Measurements from ENCODE around the gene KCNG2.

Gene KCNG2

GRCh38 chr18:79774111-79774510 lies 23.6 kb upstream of the KCNG2 start:
- H3K36me3 Mint-ChIP-seq, result no peaks in the 10 kb centered on the region
- H3K27me3 Mint-ChIP-seq, result peaks cover 16% of the 10 kb centered on the region
- no peaks in the 10 kb centered on the region for H3K4me1 Mint-ChIP-seq
- no peak overlapping the region for H3K27ac Mint-ChIP-seq
- CTCF ChIA-PET, result no interaction called here
- no peak overlapping the region for H3K4me3 Mint-ChIP-seq
- DNase-seq, result no peak
- peaks cover 5% of the 10 kb centered on the region for H3K9me3 Mint-ChIP-seq

- no peak for DNase-seq
Measured at GRCh38 chr18:79775441-79776221, 22.1 kb upstream of the KCNG2 start.

GRCh38 chr18:79776674-79777073 lies 21.1 kb upstream of the KCNG2 start:
- H3K4me3 Mint-ChIP-seq, result no peak overlapping the region
- H3K27me3 Mint-ChIP-seq, result peaks cover 9% of the 10 kb centered on the region
- H3K36me3 Mint-ChIP-seq, result no peaks in the 10 kb centered on the region
- H3K9me3 Mint-ChIP-seq, result peaks cover 2% of the 10 kb centered on the region
- CTCF ChIA-PET, result no interaction called here
- H3K4me1 Mint-ChIP-seq, result no peaks in the 10 kb centered on the region
- DNase-seq, result no peak
- H3K27ac Mint-ChIP-seq, result no peak overlapping the region

More at GRCh38 chr18:79775441-79776221, 22.1 kb upstream of the KCNG2 start:
- H3K9me3 Mint-ChIP-seq, result peaks cover 2% of the 10 kb centered on the region
- no peaks in the 10 kb centered on the region for H3K36me3 Mint-ChIP-seq
- CTCF ChIA-PET, result no interaction called here
- H3K4me3 Mint-ChIP-seq, result no peak overlapping the region
- H3K4me1 Mint-ChIP-seq, result no peaks in the 10 kb centered on the region
- peaks cover 9% of the 10 kb centered on the region for H3K27me3 Mint-ChIP-seq
- no peak overlapping the region for H3K27ac Mint-ChIP-seq

GRCh38 chr18:79778291-79778791 lies 19.4 kb upstream of the KCNG2 start:
- H3K27ac Mint-ChIP-seq, result no peak overlapping the region
- CTCF ChIA-PET, result no interaction called here
- H3K4me1 Mint-ChIP-seq, result no peaks in the 10 kb centered on the region
- H3K27me3 Mint-ChIP-seq, result peaks cover 5% of the 10 kb centered on the region
- H3K4me3 Mint-ChIP-seq, result no peak overlapping the region
- no peak for DNase-seq
- H3K9me3 Mint-ChIP-seq, result peaks cover 2% of the 10 kb centered on the region
- no peaks in the 10 kb centered on the region for H3K36me3 Mint-ChIP-seq

GRCh38 chr18:79779021-79779699 lies 18.6 kb upstream of the KCNG2 start:
- CTCF ChIA-PET, result no interaction called here
- Mint-ChIP-seq H3K27ac (no peak overlapping the region), H3K36me3 (no peaks in the 10 kb centered on the region), H3K4me3 (no peak overlapping the region), H3K9me3 (peaks cover 2% of the 10 kb centered on the region), H3K4me1 (no peaks in the 10 kb centered on the region), H3K27me3 (peaks cover 8% of the 10 kb centered on the region)
- no peak for DNase-seq

- Mint-ChIP-seq H3K9me3 (peaks cover 2% of the 10 kb centered on the region), H3K4me1 (no peaks in the 10 kb centered on the region), H3K27ac (no peak overlapping the region), H3K27me3 (peaks cover 14% of the 10 kb centered on the region), H3K4me3 (no peak overlapping the region), H3K36me3 (no peaks in the 10 kb centered on the region)
- CTCF ChIA-PET, result no interaction called here
- no peak for DNase-seq
Measured at GRCh38 chr18:79779700-79780190, 18.0 kb upstream of the KCNG2 start.

- Mint-ChIP-seq H3K4me1 (no peaks in the 10 kb centered on the region), H3K27ac (no peak overlapping the region), H3K9me3 (peaks cover 2% of the 10 kb centered on the region), H3K27me3 (peaks cover 22% of the 10 kb centered on the region), H3K4me3 (no peak overlapping the region), H3K36me3 (no peaks in the 10 kb centered on the region)
- CTCF ChIA-PET, result no interaction called here
- no peak for DNase-seq
Measured at GRCh38 chr18:79780547-79780946, 17.2 kb upstream of the KCNG2 start.

GRCh38 chr18:79781331-79781941 lies 16.3 kb upstream of the KCNG2 start:
- H3K36me3 Mint-ChIP-seq, result no peaks in the 10 kb centered on the region
- H3K4me1 Mint-ChIP-seq, result no peaks in the 10 kb centered on the region
- CTCF ChIA-PET, result no interaction called here
- H3K9me3 Mint-ChIP-seq, result no peaks in the 10 kb centered on the region
- no peak overlapping the region for H3K27ac Mint-ChIP-seq
- DNase-seq, result no peak
- H3K27me3 Mint-ChIP-seq, result peaks cover 30% of the 10 kb centered on the region
- H3K4me3 Mint-ChIP-seq, result no peak overlapping the region

GRCh38 chr18:79782566-79783308 lies 15.0 kb upstream of the KCNG2 start:
- no peak for DNase-seq
- Mint-ChIP-seq H3K36me3 (no peaks in the 10 kb centered on the region), H3K27me3 (peaks cover 39% of the 10 kb centered on the region), H3K27ac (no peak overlapping the region), H3K9me3 (no peaks in the 10 kb centered on the region), H3K4me1 (no peaks in the 10 kb centered on the region), H3K4me3 (no peak overlapping the region)
- CTCF ChIA-PET, result interaction anchor here (0.6 kb wide), 1 partner anchor 79 kb away, joined by 4 read pairs; no protein-coding TSS in a partner anchor

GRCh38 chr18:79784071-79784913 lies 13.4 kb upstream of the KCNG2 start:
- H3K27ac Mint-ChIP-seq, result no peak overlapping the region
- H3K4me1 Mint-ChIP-seq, result no peaks in the 10 kb centered on the region
- CTCF ChIA-PET, result no interaction called here
- no peaks in the 10 kb centered on the region for H3K36me3 Mint-ChIP-seq
- peaks cover 4% of the 10 kb centered on the region for H3K9me3 Mint-ChIP-seq
- no peak for DNase-seq
- no peak overlapping the region for H3K4me3 Mint-ChIP-seq
- peaks cover 50% of the 10 kb centered on the region for H3K27me3 Mint-ChIP-seq

- H3K27me3 Mint-ChIP-seq, result peaks cover 59% of the 10 kb centered on the region
- no peaks in the 10 kb centered on the region for H3K36me3 Mint-ChIP-seq
- no peak overlapping the region for H3K27ac Mint-ChIP-seq
- peaks cover 4% of the 10 kb centered on the region for H3K9me3 Mint-ChIP-seq
- H3K4me3 Mint-ChIP-seq, result no peak overlapping the region
- no peaks in the 10 kb centered on the region for H3K4me1 Mint-ChIP-seq
- DNase-seq, result no peak
- CTCF ChIA-PET, result interaction anchor here (0.5 kb wide), 1 partner anchor 409 kb away, joined by 4 read pairs; no protein-coding TSS in a partner anchor
Measured at GRCh38 chr18:79784965-79785770, 12.6 kb upstream of the KCNG2 start.

GRCh38 chr18:79785831-79786230 lies 11.9 kb upstream of the KCNG2 start:
- Mint-ChIP-seq H3K36me3 (no peaks in the 10 kb centered on the region), H3K27me3 (peaks cover 65% of the 10 kb centered on the region), H3K9me3 (peaks cover 4% of the 10 kb centered on the region), H3K27ac (no peak overlapping the region), H3K4me1 (no peaks in the 10 kb centered on the region), H3K4me3 (no peak overlapping the region)
- CTCF ChIA-PET, result no interaction called here
- no peak for DNase-seq

- DNase-seq, result no peak
- peaks cover 2% of the 10 kb centered on the region for H3K4me1 Mint-ChIP-seq
- H3K27me3 Mint-ChIP-seq, result peaks cover 70% of the 10 kb centered on the region
- H3K9me3 Mint-ChIP-seq, result peaks cover 4% of the 10 kb centered on the region
- H3K27ac Mint-ChIP-seq, result no peak overlapping the region
- CTCF ChIA-PET, result no interaction called here
- H3K36me3 Mint-ChIP-seq, result no peaks in the 10 kb centered on the region
- no peak overlapping the region for H3K4me3 Mint-ChIP-seq
Measured at GRCh38 chr18:79786304-79786703, 11.4 kb upstream of the KCNG2 start.
